Measurements from ENCODE around the gene GPD1L. TPM values are rescaled to one million over a fixed set of nuclear protein-coding genes. Genes with fewer than 3 reads are reported as not detected.

GPD1L gene
- total and polyA plus RNA-seq, 2 donors from 2014 or later: 31.1 to 35.5 TPM

Other genes with a start within 250 kb of the GPD1L start
- 89.3 TPM for gene OSBPL10, start 125.4 kb upstream of the GPD1L start, total RNA-seq
- 11.8 TPM for gene OSBPL10, start 125.4 kb upstream of the GPD1L start, polyA plus RNA-seq (ENCODE audit: insufficient read depth, low read depth, low replicate concordance)
- gene ZNF860, start 124.9 kb upstream of the GPD1L start, total RNA-seq: 5.9 TPM
- 0.84 TPM for gene ZNF860, start 124.9 kb upstream of the GPD1L start, polyA plus RNA-seq (ENCODE audit: insufficient read depth, low read depth, low replicate concordance)
- 5.4 TPM for gene CMTM8, start 132.1 kb downstream of the GPD1L start, total RNA-seq
- gene CMTM8, start 132.1 kb downstream of the GPD1L start, polyA plus RNA-seq (ENCODE audit: insufficient read depth, low read depth, low replicate concordance): 9.6 TPM

Data from kidney (tissue), 2 donors.